HG03565 (cell line): Measurements from ENCODE around the gene NEGR1.
"Not testable (repeated sequence)": the region's sequence is repeated elsewhere in the genome, so short reads cannot be mapped to it uniquely, and the experiment has no call there.

ENCODE experiments used
- ATAC-seq: cut with Tn5 transposase; IDR thresholded peaks from one replicate; pipeline ENCODE4 v1.9.1; 2021; ENCODE audit warnings: mild to moderate bottlenecking, moderate library complexity; ENCODE audit not compliant: unreplicated experiment

NEGR1 gene

GRCh38 chr1:72282271-72283021, at the start of gene NEGR1:
TSS of gene NEGR1 (minus strand) at chr1:72282539.
- ATAC-seq: peak; percentile 68

GRCh38 chr1:72326494-72326893, 44.2 kb upstream of the NEGR1 start:
- no peak for ATAC-seq

DNA sequence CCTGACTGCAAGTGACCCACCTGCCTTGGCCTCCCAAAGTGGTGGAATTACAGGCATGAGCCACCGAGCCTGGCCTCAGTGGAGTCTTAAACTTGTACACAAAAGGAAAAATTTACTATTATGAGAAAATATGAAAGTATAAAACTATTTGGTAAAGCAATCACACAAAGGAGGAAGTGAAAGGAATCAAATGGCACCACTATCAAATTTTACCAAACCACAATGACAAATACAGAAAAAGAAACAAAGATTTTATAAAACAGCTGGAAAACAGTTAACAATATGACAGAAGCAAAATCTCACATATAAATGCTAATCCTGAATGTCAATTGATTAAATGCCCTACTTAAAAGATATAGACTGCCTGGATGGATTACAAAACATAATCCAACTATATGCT, 42.1 kb upstream of the NEGR1 start:
- no peak for ATAC-seq

GRCh38 chr1:72322910-72323309, 40.6 kb upstream of the NEGR1 start:
- no peak for ATAC-seq

- ATAC-seq: no peak
These were observed 14.2 kb upstream of the NEGR1 start for GRCh38 chr1:72296501-72296900.

DNA sequence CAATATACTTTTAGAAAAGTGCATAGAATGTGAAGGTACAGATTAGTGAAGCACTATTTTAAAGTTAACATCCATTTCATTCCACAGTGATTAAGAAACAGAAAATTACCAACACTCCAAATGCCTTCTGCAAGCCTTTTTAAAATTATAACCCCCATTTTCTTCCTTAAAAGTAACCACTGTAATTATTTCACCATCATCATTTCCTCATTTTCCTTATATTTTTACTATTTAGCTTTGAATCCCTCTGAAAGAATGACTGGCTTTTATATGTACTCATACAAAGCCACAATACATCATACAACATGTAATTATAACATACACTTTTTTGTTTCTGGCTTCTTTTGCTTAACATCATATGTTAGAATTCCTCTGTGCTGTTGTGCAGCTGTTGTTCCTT, 6.5 kb upstream of the NEGR1 start:
- ATAC-seq: no peak

DNA sequence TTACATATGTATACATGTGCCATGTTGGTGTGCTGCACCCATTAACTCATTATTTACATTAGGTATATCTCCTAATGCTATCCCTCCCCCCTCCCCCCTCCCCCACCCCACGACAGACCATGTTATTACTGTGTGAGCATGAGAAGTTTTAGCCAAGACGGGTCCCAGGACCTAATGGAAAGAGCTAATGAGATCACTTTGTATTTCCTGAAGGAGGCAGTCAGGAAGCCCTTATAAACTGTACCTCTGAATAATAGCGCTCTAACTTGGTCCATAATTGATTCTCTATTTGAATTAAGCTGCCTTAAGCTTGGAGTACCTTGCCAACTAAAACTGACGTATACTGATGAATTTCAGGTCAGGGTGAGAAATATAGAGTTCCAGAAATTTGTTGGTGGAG, 4.1 kb upstream of the NEGR1 start:
- no peak for ATAC-seq

DNA sequence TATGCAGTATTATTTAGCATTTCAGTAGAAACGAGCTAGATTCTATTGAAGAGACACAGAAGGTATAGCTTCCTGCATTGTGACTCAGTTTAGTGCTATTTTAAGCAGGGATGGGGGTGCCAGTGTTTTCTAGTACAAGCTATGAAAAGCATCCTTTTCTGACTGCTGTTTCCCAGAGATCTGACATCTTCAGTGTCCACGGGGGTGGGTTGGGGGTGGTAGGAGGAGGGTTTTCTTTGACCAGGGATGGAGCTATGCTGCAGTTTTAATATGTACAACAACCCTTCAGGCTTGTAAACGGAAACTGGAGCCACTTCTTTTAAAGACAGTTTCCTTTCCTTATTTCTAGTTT, 2.7 kb upstream of the NEGR1 start:
- ATAC-seq: no peak

GRCh38 chr1:72284348-72285073, 2.2 kb upstream of the NEGR1 start:
- ATAC-seq: peak; percentile 80

DNA sequence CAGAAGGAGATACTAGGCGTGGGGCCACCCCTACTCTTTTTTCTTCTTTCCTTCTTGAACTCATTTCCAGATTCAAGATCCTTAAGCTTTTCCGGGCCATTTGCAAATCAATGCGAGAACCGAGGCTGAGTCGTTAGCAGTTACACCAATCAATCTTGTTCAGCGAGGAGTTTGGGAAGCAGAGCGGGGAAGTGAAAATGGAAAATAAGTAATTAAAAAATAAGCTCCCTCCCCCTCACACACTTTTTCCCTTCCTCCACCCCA, 1.7 kb upstream of the NEGR1 start:
- ATAC-seq: no peak

DNA sequence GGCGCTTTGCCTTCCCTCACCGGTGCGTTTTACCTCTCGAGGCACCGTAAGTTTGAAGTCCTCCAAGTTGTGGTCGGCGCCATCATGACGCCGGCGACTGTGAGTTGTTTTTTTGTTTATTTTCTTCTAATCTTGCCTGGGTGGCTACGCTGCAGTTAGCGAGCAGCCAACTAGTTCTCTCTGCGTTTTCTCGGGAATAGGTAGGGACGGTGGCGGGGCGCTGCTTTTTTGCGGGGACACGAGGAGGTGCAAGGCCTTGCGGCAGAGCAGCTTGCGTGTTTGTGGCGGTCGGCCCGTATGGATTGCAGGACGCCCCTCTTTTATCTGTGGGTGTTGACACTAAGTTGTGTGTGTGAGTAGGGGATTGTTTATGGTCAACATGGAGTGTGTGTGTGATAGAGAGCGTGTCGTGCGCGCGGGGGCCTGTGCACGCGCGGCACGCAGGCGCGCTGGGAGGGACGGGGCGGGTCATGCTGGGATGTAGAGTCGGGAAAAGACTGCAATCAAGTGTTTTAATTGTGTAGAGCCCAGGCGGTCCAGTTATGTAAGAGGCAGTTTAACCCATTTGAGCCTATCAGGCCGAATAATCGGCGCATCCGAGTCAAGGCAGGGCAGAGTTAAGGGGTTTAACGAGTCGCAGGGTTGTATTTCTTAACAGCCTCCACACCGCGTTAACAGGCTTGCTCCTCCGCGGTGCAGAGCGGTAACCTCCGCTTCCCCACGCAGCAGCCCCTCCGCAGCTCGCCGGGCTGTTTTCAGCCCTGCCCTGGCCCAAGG, 1.2 kb upstream of the NEGR1 start:
- ATAC-seq: no peak

- ATAC-seq: no peak
These were observed 625 bp upstream of the NEGR1 start for GRCh38 chr1:72283022-72283306.

- no peak for ATAC-seq
These were observed 585 bp downstream of the NEGR1 start for GRCh38 chr1:72281637-72282270.

DNA sequence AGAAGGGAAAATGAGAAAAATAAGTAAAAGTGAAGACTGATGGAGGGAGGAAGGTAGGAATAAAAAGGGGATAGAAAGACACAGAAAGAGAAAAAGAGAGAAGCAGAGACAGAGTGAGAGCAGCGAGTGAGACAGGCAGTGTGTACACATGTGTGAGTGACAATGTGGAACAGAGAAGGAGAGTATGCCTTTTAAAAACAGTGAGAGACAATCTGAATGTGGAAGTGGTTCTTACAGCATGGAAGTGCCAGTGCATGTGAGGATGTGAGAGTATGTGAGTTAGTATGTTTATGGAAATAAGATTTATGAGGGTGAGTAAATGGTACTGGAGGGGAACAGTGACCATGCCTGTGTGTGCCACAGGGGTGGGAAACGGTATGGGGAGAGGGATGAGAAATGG, 1.2 kb downstream of the NEGR1 start:
- no peak for ATAC-seq

- ATAC-seq: no peak
These were observed 1.6 kb downstream of the NEGR1 start for GRCh38 chr1:72280711-72281110.

DNA sequence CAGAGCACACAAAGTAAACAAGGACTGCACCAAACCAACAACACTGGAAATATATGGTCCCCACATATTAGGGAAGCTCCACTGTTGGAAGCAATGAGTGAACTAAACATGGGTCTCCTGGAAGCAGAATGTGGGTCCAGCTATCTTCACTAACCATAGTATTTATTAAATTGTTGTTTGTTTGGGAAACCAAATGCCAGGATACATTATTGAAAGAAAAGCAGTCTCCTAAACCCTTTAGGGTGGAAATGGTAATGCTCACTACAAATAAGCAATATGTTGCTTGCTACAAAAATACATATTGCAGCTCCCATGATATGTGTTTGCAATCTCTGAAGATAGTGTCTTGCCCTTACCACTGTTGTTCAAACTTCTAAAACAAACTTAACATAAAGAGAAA, 2.2 kb downstream of the NEGR1 start:
- ATAC-seq: no peak

- peak; percentile 38 for ATAC-seq
These were observed 3.9 kb downstream of the NEGR1 start for GRCh38 chr1:72278461-72278860.

DNA sequence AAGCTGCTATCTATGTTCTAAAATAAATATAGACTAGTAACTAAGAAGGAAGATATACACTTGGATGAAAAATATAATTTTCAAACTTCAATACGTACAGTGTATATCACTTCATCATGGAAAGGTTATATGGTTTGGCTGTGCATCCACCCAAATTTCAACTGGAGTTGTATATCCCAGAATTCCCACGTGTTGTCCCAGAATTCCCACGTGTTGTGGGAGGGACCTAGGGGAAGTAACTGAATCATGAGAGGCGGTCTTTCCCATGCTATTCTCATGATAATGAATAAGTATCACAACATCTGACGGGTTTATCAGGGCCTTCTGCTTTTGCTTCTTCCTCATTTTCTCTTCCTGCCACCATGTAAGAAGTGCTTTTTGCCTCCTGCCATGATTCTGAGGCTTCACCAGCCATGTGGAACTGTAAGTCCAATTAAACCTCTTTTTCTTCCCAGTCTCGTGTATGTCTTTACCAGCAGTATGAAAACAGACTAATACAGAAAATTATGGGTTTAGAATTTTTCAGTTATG, 10.7 kb downstream of the NEGR1 start:
- no peak for ATAC-seq

- no peak for ATAC-seq
These were observed 19.6 kb downstream of the NEGR1 start for GRCh38 chr1:72262735-72263134.

- no peak for ATAC-seq
These were observed 29.2 kb downstream of the NEGR1 start for GRCh38 chr1:72253132-72253531.

- no peak for ATAC-seq
These were observed 40.9 kb downstream of the NEGR1 start for GRCh38 chr1:72241397-72241796.

GRCh38 chr1:72235931-72236330, 46.4 kb downstream of the NEGR1 start:
- ATAC-seq: not testable (repeated sequence)
